GOT3 (cell line): Measurements from ENCODE around the gene BAIAP2L2.
"Not testable (repeated sequence)": the region's sequence is repeated elsewhere in the genome, so short reads cannot be mapped to it uniquely, and the experiment has no call there.

ENCODE experiments used
- DNase-seq: peaks from one replicate; lab custom pipeline; 2025; ENCODE audit warnings: mixed read lengths; lab: John Stamatoyannopoulos, UW

BAIAP2L2 gene

DNA sequence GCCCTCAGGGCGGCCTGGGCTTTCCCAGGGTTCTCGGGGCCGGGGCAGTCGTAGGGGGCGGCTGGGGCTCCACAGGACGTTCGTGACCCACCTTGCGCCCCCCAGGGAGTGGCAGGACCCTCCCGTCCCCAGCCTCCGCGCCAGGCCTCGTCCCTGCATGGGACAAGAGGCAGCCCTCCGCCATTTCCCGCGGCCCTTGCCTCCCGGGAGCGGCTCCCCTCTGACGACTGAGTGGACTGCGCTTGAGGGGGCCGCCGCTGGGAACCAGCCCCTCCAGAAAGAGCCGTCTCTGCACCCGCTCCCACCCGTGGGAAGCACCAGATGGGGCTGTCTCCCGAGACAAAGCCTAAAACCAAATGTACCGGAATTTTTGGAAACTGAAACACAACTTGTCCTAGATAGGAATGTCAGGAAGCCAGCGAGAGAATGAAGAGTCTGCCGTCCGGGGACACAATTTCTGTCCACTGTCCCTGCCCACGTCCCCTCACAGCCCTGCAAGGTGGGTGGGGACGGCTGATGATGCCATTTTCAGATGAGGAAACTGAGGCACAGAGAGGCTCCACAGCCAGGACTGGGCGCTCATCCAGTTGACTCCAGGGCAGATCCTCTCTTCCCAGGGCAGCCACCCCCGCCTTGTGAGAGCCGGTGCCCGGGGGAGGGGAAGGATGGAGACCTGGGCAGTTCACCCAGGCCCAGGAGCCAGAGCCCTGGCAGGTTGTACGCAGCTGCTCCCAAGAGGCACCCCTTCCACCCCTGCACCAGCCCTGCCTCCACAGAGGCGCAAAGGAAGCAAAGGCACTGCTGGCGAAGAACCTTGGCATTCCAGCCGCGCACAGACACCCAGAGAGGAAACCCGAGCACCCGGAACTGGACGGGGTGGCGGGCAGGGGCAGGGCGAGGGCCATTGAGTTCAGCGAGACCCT, 71.3 kb downstream of the BAIAP2L2 start:
- no peak for DNase-seq

DNA sequence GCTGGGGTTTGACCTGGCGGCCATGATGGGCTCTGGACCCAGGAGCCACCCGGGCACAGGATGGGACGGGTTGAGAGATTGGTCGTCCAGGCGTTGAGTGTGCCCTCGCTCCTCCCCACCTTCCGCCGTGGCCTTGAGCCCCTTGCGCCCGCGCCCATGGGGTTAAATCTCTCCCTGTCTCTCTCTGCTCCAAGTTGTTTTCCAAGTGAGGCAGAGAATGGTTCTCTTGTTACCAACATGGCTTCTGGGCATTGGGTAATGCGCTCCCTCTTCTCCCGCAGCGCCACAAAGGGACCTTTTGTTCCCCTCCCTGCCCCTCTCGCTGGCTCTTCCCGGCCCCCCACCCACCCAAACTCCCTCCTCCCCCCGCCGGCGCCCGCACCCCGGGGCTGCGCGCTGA, 72.1 kb downstream of the BAIAP2L2 start:
- no peak for DNase-seq

DNA sequence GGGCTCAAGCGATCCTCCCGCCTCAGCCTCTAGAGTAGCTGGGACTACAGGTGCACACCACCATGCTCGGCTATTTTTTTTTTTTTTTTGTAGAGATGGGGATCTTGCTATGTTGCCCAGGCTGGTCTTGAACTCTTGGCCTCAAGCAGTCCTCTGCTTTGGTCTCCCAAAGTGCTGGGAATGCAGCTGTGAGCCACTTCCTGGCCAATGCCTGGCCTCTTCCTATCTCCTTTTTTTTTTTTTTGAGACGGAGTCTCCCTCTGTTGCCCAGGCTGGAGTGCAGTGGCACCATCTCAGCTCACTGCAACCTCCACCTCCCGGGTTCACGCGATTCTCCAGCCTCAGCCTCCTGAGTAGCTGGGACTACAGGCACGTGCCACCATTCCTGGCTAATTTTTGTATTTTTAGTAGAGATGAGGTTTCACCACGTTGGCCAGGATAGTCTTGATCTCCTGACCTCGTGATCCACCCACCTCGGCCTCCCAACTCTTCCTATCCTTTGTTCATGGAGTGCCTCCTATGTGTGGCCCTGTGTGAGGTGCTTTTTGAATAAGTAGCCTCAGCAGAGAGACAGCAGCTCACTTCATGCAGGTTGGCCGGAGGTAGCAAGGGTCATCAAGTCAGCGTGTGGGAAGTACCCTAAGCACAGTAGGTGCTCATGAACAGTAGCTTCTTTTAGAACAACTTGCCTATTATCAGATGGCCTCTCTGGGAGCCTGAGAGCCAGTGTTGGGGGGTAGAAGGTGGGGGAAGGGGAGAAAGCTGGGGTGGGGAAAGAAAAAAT, 72.9 kb downstream of the BAIAP2L2 start:
- DNase-seq, result not testable (repeated sequence)

DNA sequence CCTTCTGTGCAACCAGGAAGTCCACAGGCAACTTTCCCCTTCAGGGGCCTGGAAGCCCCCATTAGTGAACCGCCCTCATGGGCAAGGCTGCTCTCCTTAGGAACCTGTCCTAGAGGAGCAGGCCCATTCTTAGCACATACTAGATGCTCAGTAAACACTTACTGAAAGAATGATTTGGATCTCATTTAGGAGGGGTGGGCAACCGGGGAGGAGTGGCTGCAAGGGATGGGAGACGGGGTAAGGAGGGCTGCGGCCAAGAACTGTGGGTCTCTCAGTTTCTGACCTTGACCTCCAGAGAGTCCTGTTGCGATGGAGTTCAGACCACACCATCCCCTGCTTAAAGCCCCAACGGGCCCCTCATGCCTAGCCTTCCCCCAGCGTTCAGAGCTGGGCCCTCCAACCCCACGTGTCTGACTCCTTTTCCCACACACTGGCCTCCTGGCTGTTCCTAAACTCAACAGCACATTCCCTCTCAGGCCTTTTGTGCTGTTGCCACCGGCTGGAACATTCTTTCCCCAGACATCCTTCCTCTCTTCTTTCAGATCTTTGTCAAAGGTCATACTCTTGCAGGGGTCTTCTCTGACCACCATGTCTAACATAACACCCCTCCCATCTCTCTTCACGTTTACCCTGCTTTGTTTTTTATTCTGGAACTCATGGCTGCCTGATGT, 74.0 kb downstream of the BAIAP2L2 start:
- no peak for DNase-seq

DNA sequence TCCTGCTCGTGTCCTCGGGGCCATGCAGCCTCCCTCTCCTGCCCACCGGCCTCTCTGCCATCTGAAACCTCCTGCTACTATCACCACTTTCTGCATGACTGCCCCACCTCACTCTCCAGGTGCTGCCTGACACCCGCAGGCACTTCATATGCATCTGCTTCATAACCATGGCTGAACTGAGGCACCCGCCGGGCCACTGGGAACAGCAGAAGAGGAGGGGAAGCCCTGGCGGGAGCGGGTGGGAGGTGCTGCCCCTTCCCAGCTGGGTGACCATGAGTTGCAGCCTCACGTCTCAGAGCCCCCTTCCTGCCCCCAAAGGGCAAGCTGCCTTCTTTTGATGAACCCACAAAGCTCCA, 75.0 kb downstream of the BAIAP2L2 start:
- DNase-seq, result no peak
